Mammary epithelial cell (primary cell): ENCODE measurements around the gene PIR.

ENCODE experiments used
- CTCF ChIP-seq, 2 donors: IDR thresholded peaks in 1 of 2; conservative IDR thresholded peaks in 1 of 2; 2 replicates each; pipeline ENCODE4 v1.5.1; 2011 to 2012; ENCODE audit warnings: inconsistent platforms in 2 of 2, low read length in 2 of 2, mild to moderate bottlenecking in 2 of 2, control low read depth in 1 of 2, low read depth in 1 of 2; ENCODE audit not compliant: insufficient read depth in 1 of 2; ENCODE audit errors: extremely low read depth in 1 of 2
- EZH2 ChIP-seq: IDR thresholded peaks from 2 replicates; pipeline ENCODE4 v1.6.1; 2012; ENCODE audit warnings: low read length, inconsistent platforms, borderline replicate concordance

- TF ChIP-seq CTCF (conservative IDR thresholded peaks at IDR 0.05 in 1 of 2, IDR thresholded peaks at IDR 0.05 in 1 of 2; ENCODE audit: extremely low read depth in 1 of 2, insufficient read depth in 1 of 2, low read depth in 1 of 2, low read length in 2 of 2) (no peak), EZH2 (no peak)
Measured at GRCh38 chrX:15340867-15341266, 152.3 kb downstream of the PIR start.
